IMR-90 (cell line): ENCODE measurements around the gene CPB1. TPM values are rescaled to one million over a fixed set of nuclear protein-coding genes. Genes with fewer than 3 reads are reported as not detected.

Experiments
- ATAC-seq: fragments of 200-7000 bp; cut with Tn5 transposase; 2 replicates; pipeline ENCODE4 v1.9.1; 2020; ENCODE audit warnings: low read depth, mild to moderate bottlenecking, moderate library complexity
- BruUV-seq: library from RNA; stranded (reverse); fragments of 400-500 nt; replicated peaks from 2 replicates; lab custom pipeline; 2021; lab: Mats Ljungman, UMichigan
- CTCF ChIA-PET: fragments of 300-600 bp; formaldehyde crosslinking; extraction: SDS; loops from one replicate; lab custom pipeline; 2021; ENCODE audit warnings: antibody characterized with exemption; lab: Yijun Ruan, JAX
- POLR2A ChIA-PET: fragments of 300-600 bp; sonication (Branson Sonifier 250); formaldehyde crosslinking; loops from one replicate; lab custom pipeline; 2022; ENCODE audit warnings: antibody characterized with exemption; ENCODE audit not compliant: unreplicated experiment; lab: Charles Lee
- DNase-seq: peaks from one replicate; pipeline ENCODE4 v3.0.0; 2013
- H2AFZ ChIP-seq: replicated peaks from 2 replicates; pipeline ENCODE3; 2013; ENCODE audit warnings: low read length, mild to moderate bottlenecking; ENCODE audit not compliant: poor library complexity
- H2AK5ac ChIP-seq: 2 replicates; pipeline ENCODE4 v1.6.1; 2013; ENCODE audit warnings: low read depth, low read length, inconsistent platforms
- H2AK9ac ChIP-seq: replicated peaks from 2 replicates; pipeline ENCODE3; 2013; ENCODE audit warnings: mild to moderate bottlenecking, low read depth, low read length, moderate library complexity; ENCODE audit not compliant: poor library complexity
- H2BK120ac ChIP-seq: 2 replicates; pipeline ENCODE4 v1.6.1; 2013; ENCODE audit warnings: low read depth, low read length, inconsistent platforms
- H2BK15ac ChIP-seq: 3 replicates; pipeline ENCODE4 v1.6.1; 2013; ENCODE audit warnings: low read depth, low read length, inconsistent platforms
- H2BK20ac ChIP-seq: 2 replicates; pipeline ENCODE4 v1.6.1; 2013; ENCODE audit warnings: low read depth, mild to moderate bottlenecking, inconsistent platforms, low read length, moderate library complexity
- H2BK5ac ChIP-seq: 2 replicates; pipeline ENCODE4 v1.6.1; 2013; ENCODE audit warnings: mild to moderate bottlenecking, low read depth, low read length, inconsistent platforms; ENCODE audit not compliant: poor library complexity, severe bottlenecking
- H3K14ac ChIP-seq: replicated peaks from 2 replicates; pipeline ENCODE4 v1.6.1; 2013; ENCODE audit warnings: low read depth, low read length, inconsistent platforms
- H3K18ac ChIP-seq: 2 replicates; pipeline ENCODE4 v1.6.1; 2013; ENCODE audit warnings: low read depth, low read length, control low read depth
- H3K23ac ChIP-seq: 2 replicates; pipeline ENCODE4 v1.6.1; 2013; ENCODE audit warnings: low read depth, low read length, inconsistent platforms
- H3K27ac ChIP-seq: 2 replicates; pipeline ENCODE4 v1.5.1; 2013; ENCODE audit warnings: mild to moderate bottlenecking, control low read depth, low read length; ENCODE audit not compliant: insufficient read depth
- H3K27me3 ChIP-seq: 2 replicates; pipeline ENCODE4 v1.6.1; 2013; ENCODE audit warnings: low read length; ENCODE audit not compliant: control insufficient read depth, insufficient read depth
- H3K36me3 ChIP-seq: 2 replicates; pipeline ENCODE4 v1.6.1; 2013; ENCODE audit warnings: low read length, mixed read lengths; ENCODE audit not compliant: control insufficient read depth, insufficient read depth
- H3K4ac ChIP-seq: 2 replicates; pipeline ENCODE4 v1.6.1; 2013; ENCODE audit warnings: low read depth, low read length, inconsistent platforms
- H3K4me1 ChIP-seq: 2 replicates; pipeline ENCODE4 v1.6.1; 2013; ENCODE audit warnings: low read length, mixed read lengths; ENCODE audit not compliant: control insufficient read depth, insufficient read depth
- H3K4me2 ChIP-seq: 2 replicates; pipeline ENCODE4 v1.6.1; 2013; ENCODE audit warnings: low read depth, mild to moderate bottlenecking, control low read depth, low read length, moderate library complexity
- H3K4me3 ChIP-seq: 2 replicates; pipeline ENCODE4 v1.5.1; 2013; ENCODE audit warnings: low read depth, mild to moderate bottlenecking, control low read depth, low read length, moderate library complexity; ENCODE audit not compliant: insufficient read depth
- H3K56ac ChIP-seq: 2 replicates; pipeline ENCODE4 v1.6.1; 2013; ENCODE audit warnings: low read length, inconsistent platforms; ENCODE audit not compliant: insufficient read depth; ENCODE audit errors: extremely low read depth
- H3K79me1 ChIP-seq, 2 experiments: 2 replicates each; pipeline ENCODE4 v1.6.1; 2013; ENCODE audit warnings: low read length in 2 of 2, inconsistent platforms in 1 of 2, low read depth in 1 of 2
- H3K9ac ChIP-seq: 2 replicates; pipeline ENCODE4 v1.6.1; 2013; ENCODE audit warnings: low read depth, low read length, control low read depth
- H3K9me1 ChIP-seq: 2 replicates; pipeline ENCODE4 v1.6.1; 2013; ENCODE audit warnings: low read length, inconsistent platforms; ENCODE audit not compliant: insufficient read depth
- H3K9me3 ChIP-seq: 2 replicates; pipeline ENCODE4 v1.6.1; 2013; ENCODE audit warnings: low read length; ENCODE audit not compliant: control insufficient read depth, insufficient read depth
- H4K20me1 ChIP-seq: 2 replicates; pipeline ENCODE4 v1.6.1; 2013; ENCODE audit warnings: low read length, inconsistent platforms; ENCODE audit not compliant: insufficient read depth
- H4K5ac ChIP-seq: 2 replicates; pipeline ENCODE4 v1.6.1; 2013; ENCODE audit warnings: mild to moderate bottlenecking, low read depth, low read length, control low read depth
- H4K8ac ChIP-seq, 2 experiments: 2 replicates each; pipeline ENCODE4 v1.6.1; 2013; ENCODE audit warnings: low read depth in 2 of 2, low read length in 2 of 2, control low read depth in 1 of 2, inconsistent platforms in 1 of 2
- H4K91ac ChIP-seq: 2 replicates; pipeline ENCODE4 v1.6.1; 2013; ENCODE audit warnings: low read depth, low read length, inconsistent platforms; ENCODE audit not compliant: insufficient read depth
- BHLHE40 ChIP-seq: fragments of 150-350 bp; IDR thresholded peaks from 2 replicates; pipeline ENCODE4 v1.6.1; 2016; ENCODE audit warnings: mild to moderate bottlenecking, low read depth, low read length
- CHD1 ChIP-seq: IDR thresholded peaks from 2 replicates; pipeline ENCODE4 v1.6.1; 2012; ENCODE audit warnings: low read depth, low read length, improper control_type of control experiment
- FOS ChIP-seq: fragments of 150-350 bp; IDR thresholded peaks from 2 replicates; pipeline ENCODE4 v1.6.1; 2016; ENCODE audit warnings: low read depth, low read length
- MAZ ChIP-seq: IDR thresholded peaks from 2 replicates; pipeline ENCODE4 v1.6.1; 2012; ENCODE audit warnings: low read depth, mild to moderate bottlenecking, low read length, improper control_type of control experiment, moderate library complexity, borderline replicate concordance
- MXI1 ChIP-seq: IDR thresholded peaks from 2 replicates; pipeline ENCODE4 v1.6.1; 2012; ENCODE audit warnings: low read depth, mild to moderate bottlenecking, low read length, moderate library complexity, borderline replicate concordance
- NFE2L2 ChIP-seq: fragments of 150-350 bp; IDR thresholded peaks from 2 replicates; pipeline ENCODE4 v1.6.1; 2016; ENCODE audit warnings: low read depth, mild to moderate bottlenecking, low read length
- POLR2A ChIP-seq: IDR thresholded peaks from 2 replicates; pipeline ENCODE4 v1.6.1; 2012; ENCODE audit warnings: mild to moderate bottlenecking, low read depth, low read length
- RCOR1 ChIP-seq: IDR thresholded peaks from 2 replicates; pipeline ENCODE4 v1.6.1; 2012; ENCODE audit warnings: mild to moderate bottlenecking, low read length, improper control_type of control experiment; ENCODE audit not compliant: insufficient replicate concordance
- RFX5 ChIP-seq: IDR thresholded peaks from 2 replicates; pipeline ENCODE4 v1.8.0; 2012; ENCODE audit warnings: low read depth, mild to moderate bottlenecking, low read length, moderate library complexity
- SMC3 ChIP-seq: fragments of 150-350 bp; IDR thresholded peaks from 2 replicates; pipeline ENCODE4 v1.6.1; 2016; ENCODE audit warnings: low read depth, mild to moderate bottlenecking, antibody characterized with exemption, low read length, moderate library complexity
- dilution Hi-C: fragments of 300-500 bp; cut with HindIII; formaldehyde crosslinking; loops from one replicate; pipeline ENCODE4 v1.14.3; 2018; ENCODE audit warnings: low sequenced_read_pairs; ENCODE audit not compliant: unreplicated experiment
- in situ Hi-C: fragments of 300-500 bp; cut with MboI; formaldehyde crosslinking; loops from 3 replicates; pipeline ENCODE4 v1.14.3; 2019; ENCODE audit warnings: low sequenced_read_pairs, inconsistent platforms, mixed read lengths
- intact Hi-C: fragments of 100-400 bp; cut with micrococcal nuclease; formaldehyde crosslinking; loops from 2 replicates; pipeline ENCODE4 v1.10.0; 2022
- polyA plus RNA-seq, 3 experiments: library from polyadenylated mRNA; depleted of rRNA; stranded (reverse); fragments of >200 nt; gene quantifications; 2 replicates each; pipeline ENCODE4 v1.2.3, GENCODE V29; 2012; ENCODE audit warnings: low replicate concordance in 1 of 3
- total RNA-seq: library from RNA; depleted of rRNA; stranded (reverse); fragments of >200 nt; gene quantifications from 2 replicates; pipeline ENCODE4 v1.2.3, GENCODE V29; 2012
- TF ChIP-seq, protein P1 (sequence below): fragments of 150-350 bp; IDR thresholded peaks from 2 replicates; pipeline ENCODE4 v1.6.1; 2017; ENCODE audit warnings: mild to moderate bottlenecking, antibody characterized with exemption, low read length, low read depth
- TF ChIP-seq, protein P2 (sequence below): fragments of 150-350 bp; IDR thresholded peaks from 2 replicates; pipeline ENCODE4 v1.6.1; 2016; ENCODE audit warnings: low read depth, mild to moderate bottlenecking, low read length, moderate library complexity, borderline replicate concordance
- TF ChIP-seq, protein P3 (sequence below): conservative IDR thresholded peaks from 2 replicates; pipeline ENCODE4 v1.5.1; 2012; ENCODE audit warnings: mild to moderate bottlenecking, low read depth, low read length, improper control_type of control experiment

Gene CPB1
- total and polyA plus RNA-seq, 2 of the 4 experiments (the other 2 are of a cell fraction): not detected

DNA sequence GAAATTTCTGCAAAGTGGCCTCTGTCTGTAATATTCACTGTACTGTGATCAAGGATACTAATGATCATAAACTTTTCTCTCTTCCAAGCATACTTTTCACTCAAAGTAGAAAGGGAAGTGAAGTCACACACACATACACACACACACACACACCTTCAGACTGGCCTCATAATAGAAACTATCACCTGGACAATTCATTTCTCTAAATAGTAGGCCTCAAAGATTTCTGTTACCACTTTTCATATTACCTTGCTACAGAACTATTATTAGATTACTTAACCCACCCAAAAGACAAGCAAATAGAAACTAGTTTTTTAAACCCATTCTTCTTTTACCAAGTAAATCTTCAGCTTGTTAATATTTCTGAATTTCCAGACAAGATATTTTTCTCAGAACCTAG lies 12.2 kb downstream of the CPB1 start:
- intact Hi-C loops (loop anchor here (10.0 kb wide), 1 partner anchor 445 kb away; no protein-coding TSS in a partner anchor), in situ Hi-C loops (no loop called here), dilution Hi-C loops (no loop called here)
- H2BK5ac ChIP-seq: no peak overlapping the region
- H3K79me1 ChIP-seq: no peaks in the 10 kb centered on the region
- H3K14ac ChIP-seq: no peak overlapping the region
- H3K9me1 ChIP-seq: no peaks in the 10 kb centered on the region; the same call in 1 of the 2 replicates
- H3K4me3 ChIP-seq: no peak overlapping the region
- ATAC-seq (no peak), DNase-seq (no peak)
- H3K27me3 ChIP-seq: peaks cover 3% of the 10 kb centered on the region; the same call in 1 of the 2 replicates
- ChIA-PET CTCF (no interaction called here), POLR2A (no interaction called here)
- H3K56ac ChIP-seq: no peak overlapping the region
- H3K9ac ChIP-seq: no peak overlapping the region
- H3K4me2 ChIP-seq: no peak overlapping the region
- H3K18ac ChIP-seq: no peak overlapping the region
- H2BK120ac ChIP-seq: no peak overlapping the region
- H3K4me1 ChIP-seq: no peaks in the 10 kb centered on the region
- H2AK5ac ChIP-seq: no peak overlapping the region
- no peak overlapping the region for H3K27ac ChIP-seq
- no peak overlapping the region for H2BK20ac ChIP-seq
- no TSS peak for BruUV-seq
- TF ChIP-seq MAZ: no peak
- TF ChIP-seq FOS: no peak
- TF ChIP-seq, protein P1, sequence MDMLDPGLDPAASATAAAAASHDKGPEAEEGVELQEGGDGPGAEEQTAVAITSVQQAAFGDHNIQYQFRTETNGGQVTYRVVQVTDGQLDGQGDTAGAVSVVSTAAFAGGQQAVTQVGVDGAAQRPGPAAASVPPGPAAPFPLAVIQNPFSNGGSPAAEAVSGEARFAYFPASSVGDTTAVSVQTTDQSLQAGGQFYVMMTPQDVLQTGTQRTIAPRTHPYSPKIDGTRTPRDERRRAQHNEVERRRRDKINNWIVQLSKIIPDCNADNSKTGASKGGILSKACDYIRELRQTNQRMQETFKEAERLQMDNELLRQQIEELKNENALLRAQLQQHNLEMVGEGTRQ: no peak
- TF ChIP-seq SMC3: no peak
- TF ChIP-seq, protein P2, sequence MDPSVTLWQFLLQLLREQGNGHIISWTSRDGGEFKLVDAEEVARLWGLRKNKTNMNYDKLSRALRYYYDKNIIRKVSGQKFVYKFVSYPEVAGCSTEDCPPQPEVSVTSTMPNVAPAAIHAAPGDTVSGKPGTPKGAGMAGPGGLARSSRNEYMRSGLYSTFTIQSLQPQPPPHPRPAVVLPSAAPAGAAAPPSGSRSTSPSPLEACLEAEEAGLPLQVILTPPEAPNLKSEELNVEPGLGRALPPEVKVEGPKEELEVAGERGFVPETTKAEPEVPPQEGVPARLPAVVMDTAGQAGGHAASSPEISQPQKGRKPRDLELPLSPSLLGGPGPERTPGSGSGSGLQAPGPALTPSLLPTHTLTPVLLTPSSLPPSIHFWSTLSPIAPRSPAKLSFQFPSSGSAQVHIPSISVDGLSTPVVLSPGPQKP: no peak
- TF ChIP-seq RFX5: no peak
- no peak for TF ChIP-seq CHD1
- no peak for TF ChIP-seq BHLHE40
- TF ChIP-seq POLR2A: no peak
- TF ChIP-seq, protein P3, sequence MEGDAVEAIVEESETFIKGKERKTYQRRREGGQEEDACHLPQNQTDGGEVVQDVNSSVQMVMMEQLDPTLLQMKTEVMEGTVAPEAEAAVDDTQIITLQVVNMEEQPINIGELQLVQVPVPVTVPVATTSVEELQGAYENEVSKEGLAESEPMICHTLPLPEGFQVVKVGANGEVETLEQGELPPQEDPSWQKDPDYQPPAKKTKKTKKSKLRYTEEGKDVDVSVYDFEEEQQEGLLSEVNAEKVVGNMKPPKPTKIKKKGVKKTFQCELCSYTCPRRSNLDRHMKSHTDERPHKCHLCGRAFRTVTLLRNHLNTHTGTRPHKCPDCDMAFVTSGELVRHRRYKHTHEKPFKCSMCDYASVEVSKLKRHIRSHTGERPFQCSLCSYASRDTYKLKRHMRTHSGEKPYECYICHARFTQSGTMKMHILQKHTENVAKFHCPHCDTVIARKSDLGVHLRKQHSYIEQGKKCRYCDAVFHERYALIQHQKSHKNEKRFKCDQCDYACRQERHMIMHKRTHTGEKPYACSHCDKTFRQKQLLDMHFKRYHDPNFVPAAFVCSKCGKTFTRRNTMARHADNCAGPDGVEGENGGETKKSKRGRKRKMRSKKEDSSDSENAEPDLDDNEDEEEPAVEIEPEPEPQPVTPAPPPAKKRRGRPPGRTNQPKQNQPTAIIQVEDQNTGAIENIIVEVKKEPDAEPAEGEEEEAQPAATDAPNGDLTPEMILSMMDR: no peak
- TF ChIP-seq NFE2L2: no peak
- no peak for TF ChIP-seq MXI1
- no peak for TF ChIP-seq RCOR1
- no peak overlapping the region for H2AFZ ChIP-seq
- no peak overlapping the region for H3K23ac ChIP-seq
- no peak overlapping the region for H3K4ac ChIP-seq
- no peak overlapping the region for H2BK15ac ChIP-seq
- no peaks in the 10 kb centered on the region for H3K36me3 ChIP-seq
- no peaks in the 10 kb centered on the region for H4K20me1 ChIP-seq
- no peaks in the 10 kb centered on the region for H3K9me3 ChIP-seq
- H2AK9ac ChIP-seq: no peak overlapping the region
- H4K91ac ChIP-seq: no peak overlapping the region
- H4K5ac ChIP-seq: no peak overlapping the region
- H4K8ac ChIP-seq: no peak overlapping the region
